GM19438 (cell line): ENCODE results near the gene ZNF330.

ENCODE experiments used
- ATAC-seq: cut with Tn5 transposase; IDR thresholded peaks from one replicate; pipeline ENCODE4 v1.9.1; 2021; ENCODE audit warnings: low read depth; ENCODE audit not compliant: unreplicated experiment

Gene ZNF330

GRCh38 chr4:141229408-141230101 lies 8.9 kb downstream of the ZNF330 start:
- ATAC-seq, result peak; percentile 57

- no peak for ATAC-seq
These were observed 13.0 kb downstream of the ZNF330 start for GRCh38 chr4:141233673-141234072.

- ATAC-seq, result no peak
These were observed 17.5 kb downstream of the ZNF330 start for GRCh38 chr4:141238186-141238585.

- ATAC-seq, result no peak
These were observed 19.6 kb downstream of the ZNF330 start for GRCh38 chr4:141240259-141240658.

- no peak for ATAC-seq
These were observed 20.0 kb downstream of the ZNF330 start for GRCh38 chr4:141240671-141241070.

GRCh38 chr4:141241986-141242385 lies 21.3 kb downstream of the ZNF330 start:
- ATAC-seq, result no peak

GRCh38 chr4:141244419-141244818 lies 23.7 kb downstream of the ZNF330 start:
- no peak for ATAC-seq

- ATAC-seq, result no peak
These were observed 25.5 kb downstream of the ZNF330 start for GRCh38 chr4:141246243-141246642.

- no peak for ATAC-seq
These were observed 26.2 kb downstream of the ZNF330 start for GRCh38 chr4:141246683-141247429.

- ATAC-seq, result no peak
These were observed 26.7 kb downstream of the ZNF330 start for GRCh38 chr4:141247430-141247780.

- no peak for ATAC-seq
These were observed 27.3 kb downstream of the ZNF330 start for GRCh38 chr4:141248029-141248428.

- no peak for ATAC-seq
These were observed 27.8 kb downstream of the ZNF330 start for GRCh38 chr4:141248486-141248885.

- no peak for ATAC-seq
These were observed 33.6 kb downstream of the ZNF330 start for GRCh38 chr4:141254326-141254725.

- ATAC-seq, result no peak
These were observed 34.3 kb downstream of the ZNF330 start for GRCh38 chr4:141255016-141255415.

- ATAC-seq, result no peak
These were observed 37.9 kb downstream of the ZNF330 start for GRCh38 chr4:141258558-141258957.

GRCh38 chr4:141275834-141276233 lies 55.1 kb downstream of the ZNF330 start:
- ATAC-seq, result no peak

GRCh38 chr4:141283152-141283551 lies 62.5 kb downstream of the ZNF330 start:
- ATAC-seq, result no peak

GRCh38 chr4:141283563-141283962 lies 62.9 kb downstream of the ZNF330 start:
- no peak for ATAC-seq
